SIG-M5 treated with dmso at 0.1 percent for 504 hours (cell line): ENCODE results near the gene KATNAL2.
"Not testable (repeated sequence)": the region's sequence is repeated elsewhere in the genome, so short reads cannot be mapped to it uniquely, and the experiment has no call there.

Experiments used
- DNase-seq: peaks from one replicate; lab custom pipeline; 2025; ENCODE audit not compliant: unreplicated experiment; lab: John Stamatoyannopoulos, UW

KATNAL2 gene

GRCh38 chr18:47032945-47033344 is 115.5 kb downstream of the KATNAL2 start:
- DNase-seq, result no peak

- DNase-seq, result not testable (repeated sequence)
These were observed 117.2 kb downstream of the KATNAL2 start for GRCh38 chr18:47034591-47034990.

DNA sequence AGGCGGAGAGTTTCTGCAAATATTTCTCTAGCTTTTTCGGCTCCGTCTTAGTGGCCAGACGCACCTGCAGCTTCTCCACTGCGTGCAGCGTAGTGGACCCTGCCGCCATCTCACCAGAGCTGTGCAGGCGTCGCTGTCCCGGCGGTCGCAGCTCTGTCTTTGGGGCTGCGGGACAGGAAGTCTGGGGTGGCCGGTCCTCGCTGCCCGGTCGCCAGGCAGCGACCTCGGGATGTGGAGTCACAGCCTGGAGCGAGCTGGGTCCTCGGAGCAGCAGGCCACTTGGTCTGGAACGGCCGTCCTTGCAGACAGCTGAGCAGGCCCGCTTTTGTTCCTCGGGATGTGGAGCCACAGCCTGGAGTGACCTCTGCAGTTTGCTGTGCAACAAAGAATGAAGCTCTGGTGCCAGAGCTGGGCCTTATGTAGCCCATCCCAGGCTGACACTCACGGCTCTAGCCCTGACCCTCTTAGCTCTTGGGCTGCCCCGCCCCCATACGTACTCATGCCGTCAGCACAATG is 117.8 kb downstream of the KATNAL2 start, which contains the start of gene ELOA2:
TSS of gene ELOA2 (minus strand) at position 466 of the 516 bp plus-strand sequence. CDS start at position 109, 357 bp downstream.
- no peak for DNase-seq

GRCh38 chr18:47036298-47036874 is 119.0 kb downstream of the KATNAL2 start:
- peak; percentile 3 for DNase-seq

GRCh38 chr18:47036927-47037578 is 119.7 kb downstream of the KATNAL2 start:
- DNase-seq, result no peak

DNA sequence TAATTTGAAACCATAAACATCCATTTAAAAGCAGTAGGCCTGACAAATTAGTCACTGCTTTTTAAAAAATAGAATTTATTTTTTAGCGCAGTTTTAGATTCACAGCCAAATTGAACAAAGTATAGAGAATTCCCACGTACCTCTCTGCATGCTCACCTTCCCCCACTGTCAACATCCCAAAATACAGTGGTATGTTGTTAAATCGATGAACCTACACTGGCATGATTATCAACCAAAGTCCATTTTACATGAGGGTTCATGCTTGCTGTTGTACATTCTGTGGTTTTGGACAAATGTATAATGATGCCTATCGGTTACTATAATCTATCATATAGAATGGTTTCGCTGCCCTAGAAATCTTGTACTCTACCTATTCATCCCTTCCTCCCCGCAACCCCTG is 123.6 kb downstream of the KATNAL2 start:
- DNase-seq, result no peak

- DNase-seq, result peak; percentile 16
These were observed 133.1 kb downstream of the KATNAL2 start for GRCh38 chr18:47050468-47050867.

DNA sequence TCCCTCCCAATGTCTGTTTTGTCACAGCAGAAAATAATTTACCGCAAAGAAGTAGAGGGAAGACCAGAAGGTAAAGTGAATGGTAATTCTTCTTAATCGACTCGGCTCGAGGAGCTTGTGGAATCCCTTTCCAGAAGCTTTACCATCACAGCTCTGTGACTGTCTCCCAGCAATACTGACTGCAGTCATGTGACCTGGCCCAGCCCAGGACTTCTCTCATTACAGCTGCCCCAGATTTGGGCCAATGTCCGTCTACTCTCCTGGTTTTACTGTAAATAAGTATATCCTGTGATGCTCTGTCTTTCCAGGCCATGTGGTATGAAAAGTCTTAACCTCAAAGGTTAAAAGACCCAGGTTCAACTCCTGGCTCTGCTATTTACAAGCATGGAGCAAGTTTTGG is 137.0 kb downstream of the KATNAL2 start:
- DNase-seq, result no peak

DNA sequence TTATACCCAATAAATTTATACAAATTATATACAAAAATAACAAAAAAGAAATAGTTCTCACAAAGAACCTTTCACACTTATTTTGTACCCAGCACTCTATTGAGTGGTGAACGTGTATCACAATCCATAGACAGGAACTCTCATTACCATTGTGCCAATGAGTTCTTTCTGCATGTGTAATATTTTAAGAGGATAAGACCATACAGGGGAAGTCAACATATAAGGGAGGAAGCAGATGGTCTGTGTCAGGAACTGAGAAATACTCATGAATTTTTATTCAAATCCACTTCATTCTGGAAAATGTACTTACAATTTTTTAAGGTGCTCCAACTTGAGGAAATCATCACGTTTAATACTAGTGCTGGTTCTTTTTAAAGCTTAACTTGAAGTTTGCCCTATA is 145.1 kb downstream of the KATNAL2 start:
- DNase-seq, result no peak

GRCh38 chr18:47063096-47063495 is 145.7 kb downstream of the KATNAL2 start:
- DNase-seq, result no peak

- DNase-seq, result no peak
These were observed 150.2 kb downstream of the KATNAL2 start for GRCh38 chr18:47067648-47068047.

GRCh38 chr18:47075098-47075883 is 157.9 kb downstream of the KATNAL2 start:
- DNase-seq, result no peak

- no peak for DNase-seq
These were observed 159.7 kb downstream of the KATNAL2 start for GRCh38 chr18:47077111-47077510.

DNA sequence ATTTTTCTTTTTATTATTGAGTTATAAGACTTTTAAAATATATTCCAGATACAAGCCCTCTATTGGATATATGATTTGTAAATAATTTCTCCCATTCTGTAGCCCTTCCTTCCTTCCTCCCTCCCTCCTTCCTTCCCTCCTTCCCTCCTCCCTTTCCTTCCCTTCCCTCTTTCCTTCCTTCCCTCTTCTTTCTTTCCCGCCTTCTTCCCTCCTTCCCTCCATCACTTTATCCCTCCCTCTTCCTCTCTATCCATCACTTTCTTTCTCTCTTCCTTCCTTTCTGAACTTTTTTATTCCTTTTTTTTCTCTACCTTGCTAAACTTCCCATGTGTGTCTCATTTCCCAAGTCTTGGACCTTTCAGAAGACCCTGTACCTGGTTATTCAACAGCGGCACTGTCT is 163.5 kb downstream of the KATNAL2 start:
- DNase-seq, result no peak

- DNase-seq, result no peak
These were observed 164.2 kb downstream of the KATNAL2 start for GRCh38 chr18:47081578-47081977.

DNA sequence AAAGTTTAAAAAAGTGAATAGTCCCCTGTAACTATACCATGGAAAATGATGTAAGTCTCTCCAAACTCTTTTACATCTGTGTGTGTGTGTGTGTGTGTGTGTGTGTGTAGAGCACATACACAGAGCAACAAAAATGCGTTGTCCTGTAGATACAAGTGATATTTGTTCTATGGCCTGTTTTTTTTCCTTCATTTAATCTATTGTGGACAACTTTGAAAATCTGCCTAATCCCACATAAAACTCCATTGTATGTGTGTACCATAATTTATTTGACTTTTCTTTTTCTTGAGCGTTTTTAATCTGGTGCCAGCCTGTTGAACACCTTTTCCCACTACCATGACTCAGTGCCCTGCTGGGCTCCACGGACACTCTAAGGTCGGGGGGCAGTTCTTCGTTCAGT is 170.3 kb downstream of the KATNAL2 start:
- no peak for DNase-seq

- DNase-seq, result no peak
These were observed 178.4 kb downstream of the KATNAL2 start for GRCh38 chr18:47095810-47096209.

DNA sequence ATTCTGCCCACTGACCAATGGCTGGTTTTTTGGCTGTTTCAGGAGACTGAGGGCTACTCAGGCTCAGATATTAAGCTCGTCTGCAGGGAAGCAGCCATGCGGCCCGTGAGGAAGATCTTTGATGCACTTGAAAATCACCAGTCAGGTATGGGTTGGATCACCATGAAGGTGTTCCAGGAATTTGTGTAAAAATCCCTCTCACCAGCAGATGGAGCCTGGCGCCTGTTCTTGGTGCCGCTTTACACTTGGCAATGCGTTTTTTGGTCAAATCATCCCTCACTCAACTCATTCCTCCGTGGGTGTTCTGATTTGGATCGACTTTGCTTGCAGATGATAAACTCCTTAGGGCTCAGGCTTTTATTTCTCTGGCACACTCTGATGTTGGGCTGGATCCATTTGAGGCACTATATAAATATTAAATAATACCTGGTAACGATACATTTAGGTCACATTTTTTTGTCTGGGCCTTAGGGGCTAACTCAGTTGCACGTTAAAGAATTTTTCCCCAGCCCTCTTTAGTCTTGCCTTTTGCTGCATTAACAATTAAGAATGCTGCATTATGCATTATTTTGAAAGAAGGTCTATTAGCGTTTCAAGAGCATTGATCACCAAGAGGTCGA is 182.9 kb downstream of the KATNAL2 start:
- DNase-seq, result peak; percentile 10

DNA sequence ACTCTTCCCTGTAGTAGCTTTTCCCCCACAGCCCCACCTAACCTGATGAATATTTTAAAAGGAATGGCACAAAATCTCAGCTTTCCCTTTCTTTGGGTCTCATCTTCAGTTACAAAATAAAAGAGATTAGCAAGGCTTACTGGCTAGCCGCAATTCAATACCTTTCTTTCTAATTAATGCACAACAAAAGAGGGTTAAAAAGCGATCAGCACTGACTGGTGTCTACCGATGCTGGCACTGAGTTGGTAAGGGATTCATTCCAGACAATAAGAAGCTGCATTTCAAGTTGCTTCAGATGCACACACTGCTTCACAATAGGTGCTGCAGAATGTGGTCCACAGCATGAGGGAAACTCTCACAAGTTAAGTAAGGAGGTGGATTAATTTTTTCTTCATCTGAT is 191.0 kb downstream of the KATNAL2 start:
- DNase-seq, result no peak

GRCh38 chr18:47108998-47109405 is 191.6 kb downstream of the KATNAL2 start:
- no peak for DNase-seq

- DNase-seq, result no peak
These were observed 192.3 kb downstream of the KATNAL2 start for GRCh38 chr18:47109720-47110119.
